Measurements from ENCODE around the gene TMEM203. TPM values are rescaled to one million over a fixed set of nuclear protein-coding genes. Genes with fewer than 3 reads are reported as not detected.
"Not testable (repeated sequence)": the region's sequence is repeated elsewhere in the genome, so short reads cannot be mapped to it uniquely, and the experiment has no call there.

TMEM203 gene
- total RNA-seq, 1 experiment from 2014 or later: 38.8 TPM

DNA sequence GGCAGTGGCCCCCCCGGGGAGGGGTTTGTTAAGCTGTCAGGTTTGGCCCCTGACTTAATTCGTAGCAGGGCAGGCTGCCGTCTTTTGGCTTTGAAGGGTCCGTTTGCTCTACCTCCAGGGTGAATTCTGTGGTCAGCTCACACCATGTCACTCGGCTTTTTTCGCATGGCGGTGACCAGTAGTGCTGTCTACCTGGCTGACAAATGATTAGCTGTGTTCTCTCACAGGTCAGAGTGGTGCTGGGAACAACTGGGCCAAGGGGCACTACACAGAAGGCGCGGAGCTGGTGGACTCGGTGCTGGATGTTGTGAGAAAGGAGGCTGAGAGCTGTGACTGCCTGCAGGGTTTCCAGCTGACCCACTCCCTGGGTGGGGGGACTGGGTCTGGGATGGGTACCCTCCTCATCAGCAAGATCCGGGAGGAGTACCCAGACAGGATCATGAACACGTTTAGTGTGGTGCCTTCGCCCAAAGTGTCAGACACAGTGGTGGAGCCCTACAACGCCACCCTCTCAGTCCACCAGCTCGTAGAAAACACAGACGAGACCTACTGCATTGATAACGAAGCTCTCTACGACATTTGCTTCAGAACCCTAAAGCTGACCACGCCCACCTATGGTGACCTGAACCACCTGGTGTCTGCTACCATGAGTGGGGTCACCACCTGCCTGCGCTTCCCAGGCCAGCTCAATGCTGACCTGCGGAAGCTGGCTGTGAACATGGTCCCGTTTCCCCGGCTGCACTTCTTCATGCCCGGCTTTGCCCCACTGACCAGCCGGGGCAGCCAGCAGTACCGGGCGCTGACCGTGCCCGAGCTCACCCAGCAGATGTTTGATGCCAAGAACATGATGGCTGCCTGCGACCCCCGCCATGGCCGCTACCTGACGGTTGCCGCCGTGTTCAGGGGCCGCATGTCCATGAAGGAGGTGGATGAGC is 37.1 kb upstream of the TMEM203 start:
- no peak for DNase-seq (ENCODE audit: extremely low read depth, low read depth)

DNA sequence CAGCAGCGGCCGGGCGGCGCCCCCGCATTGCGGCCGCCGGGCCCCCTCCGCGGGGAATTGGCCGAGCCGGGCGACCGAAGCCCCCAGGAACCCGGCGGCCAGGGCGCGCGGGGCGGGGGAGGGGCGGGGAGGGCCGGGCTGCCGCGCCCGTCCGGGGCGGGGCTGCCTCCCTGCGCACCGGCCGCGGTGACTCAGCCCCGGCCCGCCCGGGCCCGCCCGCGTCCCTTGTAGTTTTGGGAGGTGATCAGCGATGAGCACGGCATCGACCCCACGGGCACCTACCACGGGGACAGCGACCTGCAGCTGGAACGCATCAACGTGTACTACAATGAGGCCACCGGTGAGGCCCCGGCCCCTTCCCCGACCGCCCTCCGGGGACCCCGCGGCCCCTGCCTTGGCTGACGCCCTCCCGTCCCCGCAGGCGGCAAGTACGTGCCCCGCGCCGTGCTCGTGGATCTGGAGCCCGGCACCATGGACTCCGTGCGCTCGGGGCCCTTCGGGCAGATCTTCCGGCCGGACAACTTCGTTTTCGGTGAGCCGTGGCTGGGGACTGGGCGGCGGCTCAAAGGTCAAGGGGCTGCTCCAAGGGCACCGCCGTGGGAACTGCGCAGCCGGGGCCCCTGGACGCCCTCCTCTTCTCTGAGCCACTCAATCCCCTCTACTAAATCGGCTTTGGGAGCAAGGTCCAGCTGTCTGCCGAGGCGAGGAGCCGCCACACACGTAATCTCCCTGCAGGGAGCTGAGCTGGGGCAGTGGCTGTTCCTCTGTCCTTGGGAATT is 36.2 kb upstream of the TMEM203 start:
- peak; percentile 55 for DNase-seq (ENCODE audit: extremely low read depth, low read depth)

DNA sequence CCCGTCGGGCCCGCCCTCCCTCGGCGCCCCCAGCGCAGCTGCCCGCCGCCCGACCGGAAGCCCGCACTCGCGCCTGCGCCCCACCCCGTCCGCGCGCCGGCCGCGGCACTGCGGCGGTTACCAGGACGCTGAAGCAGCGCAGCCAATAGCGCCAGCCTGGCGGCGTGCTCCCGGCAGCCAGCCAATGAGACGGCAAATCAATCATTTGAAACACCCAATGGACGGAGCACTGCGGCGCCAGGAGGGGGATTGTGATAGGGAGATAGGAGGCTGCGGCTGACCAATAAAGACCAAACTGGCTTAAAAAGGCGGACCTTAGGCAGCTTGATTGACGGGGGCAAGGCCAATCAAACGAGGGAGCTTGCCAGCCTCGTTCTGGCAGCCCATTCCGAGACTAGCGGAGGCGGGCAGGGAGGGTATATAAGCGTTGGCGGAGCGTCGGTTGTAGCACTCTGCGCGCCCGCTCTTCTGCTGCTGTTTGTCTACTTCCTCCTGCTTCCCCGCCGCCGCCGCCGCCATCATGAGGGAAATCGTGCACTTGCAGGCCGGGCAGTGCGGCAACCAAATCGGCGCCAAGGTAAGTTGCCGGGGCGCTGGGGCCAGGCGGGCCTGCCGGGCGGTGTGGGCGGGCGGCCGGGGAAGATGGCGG is 35.5 kb upstream of the TMEM203 start, which contains the start of gene TUBB4B:
TSS of gene TUBB4B (plus strand) at position 447 of the 649 bp plus-strand sequence. CDS start at position 521, 74 bp downstream.
- DNase-seq (ENCODE audit: extremely low read depth, low read depth): peak; percentile 100

DNA sequence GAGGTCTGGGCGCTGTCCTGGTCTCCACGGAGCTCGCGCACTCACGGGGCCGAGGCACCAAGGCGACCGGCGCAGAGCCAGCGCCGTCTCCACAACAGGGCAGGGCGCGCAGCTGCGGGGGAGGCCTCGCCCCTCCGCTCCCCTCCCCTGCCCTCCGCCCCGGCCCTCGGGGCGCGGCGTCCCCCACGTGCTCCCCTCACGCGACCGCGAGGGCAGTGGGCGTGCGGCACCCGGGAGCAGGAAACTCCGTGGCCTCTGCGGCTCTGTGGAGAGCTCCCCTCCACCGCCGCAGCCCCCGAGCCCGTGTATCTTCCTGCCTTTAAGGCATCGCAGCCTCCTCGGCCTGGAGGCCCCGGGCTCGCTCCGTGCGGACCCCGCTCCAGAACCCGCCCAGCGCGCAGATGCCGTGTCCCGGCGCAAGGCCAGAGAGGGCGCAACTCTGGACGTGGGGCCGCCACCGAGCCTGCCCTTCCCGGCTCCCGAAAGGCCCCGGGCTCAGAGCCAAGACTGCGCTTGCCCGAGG is 34.9 kb upstream of the TMEM203 start:
- peak; percentile 43 for DNase-seq (ENCODE audit: extremely low read depth, low read depth)

DNA sequence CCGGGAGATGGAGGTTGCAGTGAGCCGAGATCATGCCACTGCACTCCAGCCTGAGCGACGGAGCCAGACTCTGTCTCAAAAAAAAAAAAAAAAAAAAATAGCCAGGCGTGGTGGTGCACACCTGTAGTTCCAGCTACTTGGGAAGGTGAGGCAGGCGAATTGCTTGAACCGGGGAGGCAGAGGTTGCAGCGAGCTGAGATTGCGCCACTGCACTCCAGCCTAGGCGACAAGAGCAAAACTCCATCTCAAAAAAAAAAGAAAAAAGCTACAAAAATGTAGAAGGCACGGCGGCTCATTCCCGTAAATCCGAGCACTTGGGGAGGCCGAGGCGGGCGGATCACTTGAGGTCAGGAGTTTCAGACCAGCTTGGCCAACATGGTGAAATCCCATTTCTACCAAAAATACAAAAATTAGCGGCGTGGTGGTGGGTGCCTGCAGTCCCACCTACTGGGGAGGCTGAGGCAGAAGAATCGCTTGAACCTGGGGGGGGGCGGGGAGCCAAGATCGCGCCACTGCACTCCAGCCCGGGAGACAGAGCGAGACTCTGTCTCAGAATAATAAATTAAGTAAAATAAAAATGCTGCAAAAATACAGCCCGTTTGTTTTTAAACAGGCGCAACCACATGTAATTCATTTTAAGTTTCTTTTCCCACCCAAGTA is 34.2 kb upstream of the TMEM203 start:
- DNase-seq (ENCODE audit: extremely low read depth, low read depth): not testable (repeated sequence)

DNA sequence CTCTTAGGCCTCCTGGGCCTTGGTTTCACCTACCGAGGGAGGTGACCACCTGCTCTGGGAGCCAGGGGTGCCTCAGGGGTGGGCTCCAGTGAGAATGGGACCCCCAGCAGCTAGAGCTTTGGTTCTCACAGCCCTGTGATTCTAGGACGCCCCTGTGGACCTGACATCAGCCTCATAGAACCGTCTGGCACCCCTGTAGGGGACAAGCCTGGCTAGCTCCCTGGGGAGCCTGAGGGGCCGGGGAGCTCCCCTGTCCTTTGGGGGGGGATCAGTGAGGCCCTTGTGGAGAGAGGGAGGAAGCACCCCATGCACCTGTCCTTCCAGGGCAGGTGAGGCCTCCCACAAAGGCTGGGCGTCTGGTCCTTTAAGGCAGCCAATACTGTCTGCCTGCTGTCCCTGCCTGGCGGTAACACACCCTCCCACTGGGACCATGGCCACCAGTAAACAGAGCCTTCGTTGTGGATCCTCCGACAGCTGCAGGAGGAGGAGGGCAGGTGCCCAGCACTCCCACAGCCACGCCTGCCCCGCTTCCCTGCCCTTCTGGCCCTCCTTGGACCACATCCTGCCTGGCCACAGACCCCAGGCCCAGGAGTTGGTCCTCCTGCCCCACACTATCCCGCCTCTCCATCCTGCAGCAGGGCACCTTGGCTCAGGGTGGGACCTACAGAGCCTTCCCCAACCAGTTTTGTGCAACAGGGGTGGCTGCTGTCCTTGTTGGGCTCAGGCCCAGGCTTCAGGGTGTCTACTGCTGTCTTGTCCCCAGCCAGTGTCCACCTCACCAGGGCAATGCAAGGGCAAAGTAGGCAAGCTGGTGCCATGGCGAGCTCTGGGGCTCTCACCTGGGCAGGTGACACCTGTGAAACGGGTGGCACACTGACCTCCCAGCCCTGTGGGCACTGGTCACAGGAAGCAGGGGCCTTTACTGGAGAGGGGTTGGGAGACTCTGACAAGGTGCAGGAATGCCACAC is 32.6 kb upstream of the TMEM203 start:
- DNase-seq (ENCODE audit: extremely low read depth, low read depth): no peak

DNA sequence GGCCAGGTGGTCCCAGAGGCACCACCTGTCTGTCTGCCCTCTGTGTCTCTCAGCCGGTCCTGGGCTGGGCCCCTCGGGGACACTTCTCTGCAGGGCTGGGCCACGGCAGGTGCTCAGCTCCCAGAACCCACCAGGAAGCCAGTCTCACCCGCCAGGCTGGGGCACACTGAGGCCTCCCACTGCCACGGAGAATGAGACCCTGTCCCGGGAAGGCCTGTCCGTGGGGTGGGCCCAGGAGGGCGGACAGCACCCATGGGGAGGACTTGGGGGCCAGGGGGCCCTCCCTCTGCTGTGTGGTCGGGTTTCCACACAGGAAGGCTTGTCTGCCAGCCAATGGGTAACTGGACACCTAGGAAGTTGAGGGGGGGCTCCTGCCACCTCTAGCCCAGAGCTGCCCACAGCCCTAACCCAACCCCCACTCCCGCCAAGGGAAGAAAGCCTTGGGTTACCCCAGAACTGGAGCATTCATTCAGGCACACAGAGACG is 31.5 kb upstream of the TMEM203 start:
- DNase-seq (ENCODE audit: extremely low read depth, low read depth): no peak

DNA sequence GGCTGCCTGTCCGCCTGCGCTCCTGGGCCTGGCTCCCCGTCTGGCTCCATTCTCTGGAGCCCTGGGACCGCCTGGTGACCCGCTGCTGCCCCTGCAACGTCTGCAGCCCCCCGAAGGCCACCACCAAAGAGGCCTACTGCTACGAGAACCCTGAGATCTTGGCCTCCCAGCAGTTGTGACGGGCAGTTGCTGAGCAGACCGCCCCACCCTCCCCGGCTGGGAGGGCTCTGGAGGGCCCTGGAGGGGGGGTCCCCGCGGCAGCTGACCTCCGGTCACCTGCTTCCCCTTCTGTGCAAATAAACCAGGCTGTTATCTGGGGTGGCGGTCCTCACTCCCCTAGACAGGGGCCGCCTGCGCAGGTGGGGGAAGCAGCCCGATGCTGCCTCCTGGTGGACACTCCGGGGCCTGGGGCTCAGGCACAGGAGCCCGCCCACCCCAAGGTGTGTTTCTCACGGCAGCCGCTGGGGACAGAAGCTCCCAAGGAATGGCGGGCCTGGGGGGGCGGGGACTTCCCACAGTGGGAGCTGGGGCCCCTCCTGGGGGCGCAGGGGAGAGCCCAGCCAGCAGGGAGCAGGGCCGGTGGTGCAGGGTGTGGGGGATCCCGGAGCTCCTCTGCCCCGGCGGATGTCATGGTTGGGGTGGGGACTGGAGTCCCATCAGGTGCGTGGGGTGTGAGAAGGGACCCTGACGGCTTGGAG is 30.9 kb upstream of the TMEM203 start:
- DNase-seq (ENCODE audit: extremely low read depth, low read depth): peak; percentile 78

DNA sequence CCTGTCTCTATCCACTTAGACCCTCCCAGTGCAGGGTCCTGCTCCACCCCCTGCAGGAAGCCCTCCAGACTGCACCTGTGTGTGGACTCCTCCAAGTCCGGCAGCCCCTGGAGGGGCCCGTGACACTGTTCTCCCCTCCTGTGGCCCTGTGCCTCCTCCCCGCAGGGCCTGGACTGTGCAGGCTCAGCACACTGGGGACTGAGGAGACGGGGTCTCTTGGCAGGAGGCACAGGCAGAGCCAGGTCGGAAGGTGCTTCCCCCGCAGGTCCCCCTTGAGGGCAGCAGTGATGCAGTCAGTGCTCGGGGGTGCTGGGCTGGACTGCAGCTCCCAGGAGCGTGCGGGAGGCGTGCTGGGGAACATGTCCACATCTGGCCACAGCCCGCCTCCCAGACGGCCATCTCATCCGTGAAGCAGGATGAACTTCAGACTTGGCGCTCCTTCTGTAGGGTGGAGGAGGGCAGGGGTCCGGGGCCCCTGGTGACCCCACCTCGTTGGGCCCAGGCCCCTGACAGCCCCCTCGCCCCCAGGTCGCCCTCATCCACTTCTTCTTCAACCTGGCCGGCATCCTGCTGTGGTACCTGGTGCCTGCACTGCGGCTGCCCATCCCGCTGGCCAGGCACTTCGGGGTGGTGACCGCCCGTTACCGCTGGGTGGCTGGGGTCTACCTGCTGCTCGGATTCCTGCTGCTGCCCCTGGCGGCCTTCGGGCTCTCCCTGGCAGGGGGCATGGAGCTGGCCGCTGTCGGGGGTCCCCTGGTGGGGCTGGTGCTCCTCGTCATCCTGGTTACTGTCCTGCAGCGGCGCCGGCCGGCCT is 30.2 kb upstream of the TMEM203 start:
- DNase-seq (ENCODE audit: extremely low read depth, low read depth): no peak

DNA sequence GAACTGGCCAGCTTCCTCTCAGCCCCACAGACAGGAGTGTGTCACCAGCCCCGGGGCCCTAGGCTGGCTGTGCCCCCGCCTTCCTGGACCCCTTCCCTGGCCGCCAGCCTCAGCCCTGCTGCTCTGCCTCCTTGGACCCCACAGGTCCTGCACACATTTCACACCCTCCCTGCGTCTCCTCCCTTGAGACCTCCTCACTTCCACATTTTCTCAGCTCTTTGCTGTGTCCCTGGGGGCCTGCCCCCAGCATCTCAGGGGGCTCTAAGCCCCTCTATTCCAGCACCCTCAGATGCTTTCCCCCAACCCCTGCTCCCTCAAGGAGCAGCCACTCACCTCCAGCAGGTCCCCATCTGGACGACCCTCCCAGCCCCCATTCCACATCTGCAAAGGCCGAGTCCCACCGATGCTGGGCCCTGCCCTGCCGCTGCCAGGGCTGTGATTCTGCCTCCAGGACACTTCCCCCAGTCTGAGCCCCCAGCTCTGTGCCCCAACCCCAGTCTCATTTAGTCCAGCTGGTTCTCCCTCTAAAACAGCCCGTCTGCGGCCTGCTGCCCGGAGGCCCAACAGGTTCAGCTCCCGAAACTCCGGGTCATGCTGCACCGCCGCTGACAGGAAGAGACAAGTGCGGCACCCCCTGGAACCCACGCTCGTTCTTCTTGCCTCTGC is 29.4 kb upstream of the TMEM203 start:
- no peak for DNase-seq (ENCODE audit: extremely low read depth, low read depth)

DNA sequence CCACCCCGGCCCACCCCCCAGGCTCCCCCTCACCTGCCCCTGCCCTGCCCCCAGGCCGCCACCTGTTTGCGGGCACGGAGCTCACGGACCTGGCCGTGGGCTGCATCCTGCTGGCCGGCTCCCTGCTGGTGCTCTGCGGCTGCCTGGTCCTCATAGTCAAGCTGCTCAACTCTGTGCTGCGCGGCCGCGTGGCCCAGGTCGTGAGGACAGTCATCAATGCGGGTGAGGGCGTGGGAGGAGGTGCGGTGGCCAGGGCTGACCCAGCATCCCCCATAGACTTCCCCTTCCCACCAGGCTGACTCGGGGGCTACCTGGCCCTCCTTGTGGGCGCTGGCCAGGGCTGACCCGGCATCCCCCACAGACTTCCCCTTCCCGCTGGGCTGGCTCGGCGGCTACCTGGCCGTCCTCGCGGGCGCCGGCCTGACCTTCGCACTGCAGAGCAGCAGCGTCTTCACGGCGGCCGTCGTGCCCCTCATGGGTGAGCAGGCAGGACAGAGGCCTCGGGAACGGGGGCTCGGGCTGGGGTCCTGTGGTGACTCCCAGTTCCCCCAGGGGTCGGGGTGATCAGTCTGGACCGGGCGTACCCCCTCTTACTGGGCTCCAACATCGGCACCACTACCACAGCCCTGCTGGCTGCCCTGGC is 28.7 kb upstream of the TMEM203 start:
- no peak for DNase-seq (ENCODE audit: extremely low read depth, low read depth)

DNA sequence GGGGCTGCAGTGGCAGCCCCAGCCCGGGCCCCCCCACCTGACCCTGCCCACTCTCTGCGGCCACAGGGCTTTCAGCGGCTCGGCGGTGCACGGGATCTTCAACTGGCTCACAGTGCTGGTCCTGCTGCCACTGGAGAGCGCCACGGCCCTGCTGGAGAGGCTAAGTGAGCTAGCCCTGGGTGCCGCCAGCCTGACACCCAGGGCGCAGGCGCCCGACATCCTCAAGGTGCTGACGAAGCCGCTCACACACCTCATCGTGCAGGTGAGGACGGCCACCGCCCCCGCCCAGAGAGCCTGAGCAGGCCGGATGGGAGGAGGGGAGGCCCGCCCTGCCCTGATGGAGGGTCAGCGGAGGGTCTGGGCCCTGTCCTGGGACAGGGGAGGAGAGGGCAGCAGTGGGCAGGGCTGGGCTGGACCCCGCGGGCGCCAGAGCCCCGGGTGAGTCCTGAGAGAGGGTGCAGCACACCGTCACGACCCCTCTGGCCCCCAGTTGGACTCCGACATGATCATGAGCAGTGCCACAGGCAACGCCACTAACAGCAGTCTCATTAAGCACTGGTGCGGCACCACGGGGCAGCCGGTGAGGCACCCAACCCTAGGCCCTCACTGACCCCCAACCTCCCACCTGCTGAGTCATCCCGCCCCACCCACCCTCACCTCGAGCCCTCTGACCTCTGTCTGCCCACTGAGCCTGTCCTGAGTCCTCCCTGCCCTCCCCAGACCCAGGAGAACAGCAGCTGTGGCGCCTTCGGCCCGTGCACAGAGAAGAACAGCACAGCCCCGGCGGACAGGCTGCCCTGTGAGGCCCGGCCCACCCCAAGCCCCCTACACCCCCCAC is 27.9 kb upstream of the TMEM203 start:
- no peak for DNase-seq (ENCODE audit: extremely low read depth, low read depth)

DNA sequence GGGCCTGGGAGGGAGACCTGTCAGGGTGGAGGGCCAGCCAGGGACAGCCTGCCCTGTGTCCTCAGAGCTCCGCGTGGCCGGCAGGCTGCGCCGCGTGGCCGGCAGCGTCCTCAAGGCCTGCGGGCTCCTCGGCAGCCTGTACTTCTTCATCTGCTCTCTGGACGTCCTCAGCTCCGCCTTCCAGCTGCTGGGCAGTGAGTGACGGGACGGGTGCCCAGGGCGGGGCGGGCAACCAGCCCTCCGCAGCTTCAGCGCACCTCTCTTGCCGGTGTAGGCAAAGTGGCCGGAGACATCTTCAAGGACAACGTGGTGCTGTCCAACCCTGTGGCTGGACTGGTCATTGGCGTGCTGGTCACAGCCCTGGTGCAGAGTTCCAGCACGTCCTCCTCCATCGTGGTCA is 27.1 kb upstream of the TMEM203 start:
- DNase-seq (ENCODE audit: extremely low read depth, low read depth): no peak

DNA sequence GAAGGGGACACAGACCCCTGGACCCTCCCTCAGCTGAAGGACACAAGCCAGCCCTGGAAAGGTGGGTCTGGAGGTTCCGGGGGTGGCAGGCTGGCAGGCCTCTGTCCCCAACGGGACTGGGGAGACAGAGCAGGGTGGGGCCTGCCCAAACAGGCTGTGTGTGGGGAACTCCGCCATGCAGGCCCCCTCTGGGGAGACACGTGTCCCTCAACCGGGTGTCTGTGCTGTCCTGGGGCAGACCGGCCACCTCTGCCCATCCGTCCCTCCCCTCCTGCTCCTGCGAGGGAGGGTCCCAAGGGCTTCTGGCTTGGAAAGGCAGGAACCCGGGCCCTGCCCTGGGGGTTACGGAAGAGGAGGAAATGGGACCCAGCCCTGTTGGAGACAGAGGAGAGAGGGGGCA is 26.7 kb upstream of the TMEM203 start:
- no peak for DNase-seq (ENCODE audit: extremely low read depth, low read depth)

DNA sequence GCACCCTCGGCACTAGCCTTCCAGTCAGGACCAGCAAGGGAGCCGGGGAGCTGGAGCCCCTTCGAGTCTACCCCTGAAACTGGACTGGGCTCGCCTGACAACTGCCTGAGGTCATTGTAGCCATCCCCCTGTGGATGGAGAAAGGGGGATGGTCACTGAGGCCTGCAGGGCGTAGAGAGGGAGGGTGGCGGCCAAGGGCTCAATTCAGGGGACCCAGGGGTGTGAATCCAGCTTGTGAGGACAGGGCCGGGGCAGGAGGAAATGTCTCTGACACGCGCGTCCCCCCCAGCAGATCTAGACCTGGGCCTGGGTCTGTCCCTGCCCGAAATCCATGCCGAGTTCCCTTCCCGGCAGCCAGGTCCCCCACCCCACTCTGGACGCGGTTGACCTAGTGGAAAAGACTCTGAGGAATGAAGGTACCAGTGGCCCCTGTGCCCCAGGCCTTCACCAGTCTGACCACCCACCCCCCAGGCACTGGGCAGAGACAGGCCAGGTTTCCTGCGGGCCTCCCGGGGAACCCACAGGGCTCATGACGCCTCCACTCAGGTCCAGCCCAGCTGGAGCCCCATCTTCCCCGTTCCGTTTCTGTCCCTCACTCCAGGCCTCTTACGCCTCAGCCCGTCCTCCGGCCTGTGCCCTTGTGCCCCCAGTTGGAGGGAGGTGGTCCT is 26.1 kb upstream of the TMEM203 start:
- DNase-seq (ENCODE audit: extremely low read depth, low read depth): no peak
